ENCODE measurements around the gene GRM8.
"Not testable (repeated sequence)": the region's sequence is repeated elsewhere in the genome, so short reads cannot be mapped to it uniquely, and the experiment has no call there.

The GRM8 gene

DNA sequence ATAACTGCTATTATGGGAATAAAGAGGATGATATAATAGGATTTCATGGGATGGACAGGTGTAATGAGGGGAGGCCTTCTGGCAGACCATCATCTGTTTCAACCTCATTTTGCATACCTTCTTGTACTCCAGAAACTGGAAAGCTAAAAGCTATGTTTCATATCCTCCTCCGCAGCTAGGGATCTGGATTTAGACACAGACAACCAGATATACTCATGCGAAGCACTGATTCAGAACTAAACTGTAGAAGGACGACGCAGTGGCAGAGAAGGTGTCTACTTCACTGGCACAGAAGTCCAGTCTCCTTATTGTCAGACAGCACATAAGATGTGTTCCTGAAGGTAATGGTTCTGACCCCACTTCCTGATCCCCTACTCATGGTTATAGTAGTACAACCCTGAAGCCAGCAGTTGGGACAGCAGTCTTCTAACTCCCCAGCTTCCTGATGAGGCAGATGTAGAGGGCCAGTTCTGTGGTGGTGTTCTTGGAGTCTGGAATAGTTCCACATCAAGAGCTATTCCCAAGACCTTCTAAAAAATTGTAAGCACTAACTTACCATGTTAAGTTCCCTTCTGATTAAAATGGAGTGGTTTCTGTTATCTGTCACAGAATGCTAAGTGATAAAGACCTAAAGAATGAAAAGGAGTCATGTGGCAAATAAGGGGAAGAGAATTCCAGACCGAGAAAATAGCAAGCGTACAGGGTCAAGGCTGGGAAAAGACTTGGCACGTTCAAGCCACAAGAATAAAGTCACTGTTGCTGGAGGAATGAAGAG lies 550.3 kb downstream of the GRM8 start:
- DNase-seq: no peak

DNA sequence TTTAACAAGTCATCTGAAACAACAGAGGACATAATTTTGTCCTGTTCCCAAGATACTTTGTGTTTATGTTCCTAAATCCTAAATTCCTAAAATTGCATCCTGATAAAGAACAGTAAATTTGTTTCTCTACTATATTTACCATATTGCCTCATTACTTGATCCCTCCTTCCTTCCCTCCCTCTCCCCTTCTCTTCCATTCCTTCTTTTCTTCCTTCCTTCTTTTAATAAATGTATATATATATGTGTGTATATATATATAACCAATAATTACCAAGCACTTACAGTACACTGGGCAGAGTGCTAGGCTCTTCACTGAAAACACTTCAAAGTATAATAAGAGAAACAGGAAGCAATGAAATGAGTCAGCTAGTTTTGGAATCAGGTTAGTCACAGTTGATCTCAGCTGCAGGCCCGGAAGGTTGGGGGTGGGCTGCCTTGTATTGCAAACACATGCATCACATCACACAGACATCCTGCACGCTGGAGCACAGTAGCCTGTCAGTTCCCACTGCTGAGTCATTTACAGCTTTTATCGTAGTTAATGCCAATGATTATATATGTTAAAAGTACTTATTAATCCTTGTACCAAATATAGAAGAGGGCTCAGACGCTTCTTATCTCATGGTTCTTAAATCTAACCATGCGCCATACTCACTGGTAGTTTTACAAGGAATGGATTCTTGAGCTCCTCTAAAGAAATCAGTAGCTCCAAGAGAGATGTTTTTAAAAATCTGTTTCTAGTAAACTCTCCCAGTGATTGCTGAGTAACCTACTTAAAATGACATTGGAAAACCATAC lies 551.7 kb downstream of the GRM8 start:
- DNase-seq: peak; percentile 22 to 40

- DNase-seq: no peak
These were observed 553.0 kb downstream of the GRM8 start for GRCh38 chr7:126699707-126700106.

DNA sequence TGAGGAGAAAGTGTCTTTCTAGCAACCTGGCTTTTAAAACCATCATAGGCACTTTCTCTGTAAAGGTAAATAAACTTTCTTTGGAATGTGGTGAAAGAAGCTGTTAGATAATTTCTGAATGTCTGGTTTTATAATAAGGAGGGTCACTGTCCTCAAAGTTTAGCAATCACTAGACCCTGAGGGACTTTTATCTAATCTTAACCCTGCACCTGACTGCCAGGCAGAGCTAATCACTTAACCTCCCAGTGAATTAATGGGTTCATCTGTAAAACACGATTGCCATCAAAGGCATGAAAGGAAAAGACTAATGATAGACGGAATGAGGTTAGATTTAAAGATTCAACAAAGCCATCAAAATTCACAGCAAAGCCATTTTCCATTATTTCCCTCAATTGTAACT lies 553.8 kb downstream of the GRM8 start:
- no peak for DNase-seq

- no peak for DNase-seq
These were observed 554.3 kb downstream of the GRM8 start for GRCh38 chr7:126698446-126698845.

DNA sequence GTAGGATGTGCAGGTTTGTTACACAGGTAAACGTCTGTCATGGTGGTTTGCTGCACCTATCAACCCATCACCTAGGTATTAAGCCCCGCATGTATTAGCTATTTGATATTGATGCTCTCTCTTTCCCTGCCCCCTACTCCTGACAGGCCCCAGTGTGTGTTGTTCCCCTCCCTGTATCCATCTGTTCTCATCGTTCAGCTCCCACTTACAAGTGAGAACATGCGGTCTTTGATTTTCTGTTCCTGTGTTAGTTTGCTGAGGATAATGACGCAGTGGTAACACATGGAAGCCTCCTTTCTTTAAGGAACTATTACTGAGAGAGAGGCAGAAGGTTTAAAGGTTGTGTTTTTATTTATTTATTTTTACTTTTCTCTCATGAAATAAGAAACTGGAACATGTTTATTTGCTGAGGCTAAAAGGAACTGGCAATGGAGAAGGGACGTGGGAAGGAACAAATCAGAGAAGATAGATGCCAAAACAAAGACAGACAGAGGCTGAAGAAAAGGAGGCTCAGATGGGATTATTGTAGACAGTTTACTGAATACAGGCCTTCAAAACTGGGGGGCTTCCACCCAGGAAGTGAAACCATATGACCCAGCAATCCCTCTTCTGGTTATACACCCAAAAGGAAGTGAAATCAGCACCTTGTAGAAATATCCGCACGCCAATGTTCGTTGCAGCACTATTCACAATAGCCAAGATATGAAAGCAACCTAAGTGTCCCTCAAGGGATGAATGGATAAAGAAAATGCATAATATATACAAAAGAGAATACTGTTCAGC lies 556.3 kb downstream of the GRM8 start:
- DNase-seq: no peak

DNA sequence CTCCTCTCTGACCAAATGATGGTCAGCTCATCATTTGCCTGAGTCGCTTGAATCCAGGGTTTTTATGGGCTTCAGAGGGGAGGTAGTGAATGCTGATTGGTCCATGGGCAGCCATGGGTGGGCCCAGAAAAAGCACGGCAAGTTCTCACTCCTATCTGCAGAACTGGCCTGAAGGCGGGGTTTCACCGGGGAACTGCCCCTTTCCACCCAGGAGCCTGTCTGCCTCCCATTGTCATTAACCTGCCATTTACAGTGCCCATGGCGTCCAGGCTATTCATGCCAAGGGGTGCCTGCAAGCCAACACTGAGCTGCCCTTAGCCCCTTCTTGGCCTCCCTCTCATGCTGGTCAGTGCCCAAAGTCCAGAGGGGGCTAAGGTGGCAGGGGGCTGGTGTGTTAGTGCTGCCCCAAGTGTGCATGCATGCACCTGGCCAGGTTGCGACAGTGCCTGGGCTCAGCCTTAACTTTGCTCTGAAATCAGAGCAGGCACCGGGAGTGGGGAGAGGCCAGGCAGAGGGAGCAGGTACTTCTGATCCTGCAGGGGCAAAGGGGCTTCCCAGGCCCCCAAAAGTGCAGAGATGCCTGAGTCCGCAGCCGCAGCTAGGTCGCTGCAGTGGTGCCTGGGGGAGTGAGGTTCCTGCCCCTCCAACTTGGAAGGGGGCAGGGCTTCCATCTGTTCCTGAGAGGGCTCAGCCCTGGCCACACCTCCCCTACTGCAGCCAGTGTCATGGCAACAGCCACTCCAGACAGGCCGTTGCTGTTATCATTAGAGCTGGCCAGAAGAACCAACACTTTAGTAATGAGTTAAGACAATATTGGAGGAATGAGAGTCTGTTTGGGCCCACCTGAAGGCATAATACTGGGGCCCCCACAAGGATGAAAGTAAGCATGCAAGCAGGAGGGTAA lies 561.6 kb downstream of the GRM8 start:
- DNase-seq: no peak

GRCh38 chr7:126690104-126690503 lies 562.6 kb downstream of the GRM8 start:
- DNase-seq: no peak

- DNase-seq: no peak
These were observed 563.7 kb downstream of the GRM8 start for GRCh38 chr7:126689037-126689436.

- no peak for DNase-seq
These were observed 566.3 kb downstream of the GRM8 start for GRCh38 chr7:126686474-126686873.

DNA sequence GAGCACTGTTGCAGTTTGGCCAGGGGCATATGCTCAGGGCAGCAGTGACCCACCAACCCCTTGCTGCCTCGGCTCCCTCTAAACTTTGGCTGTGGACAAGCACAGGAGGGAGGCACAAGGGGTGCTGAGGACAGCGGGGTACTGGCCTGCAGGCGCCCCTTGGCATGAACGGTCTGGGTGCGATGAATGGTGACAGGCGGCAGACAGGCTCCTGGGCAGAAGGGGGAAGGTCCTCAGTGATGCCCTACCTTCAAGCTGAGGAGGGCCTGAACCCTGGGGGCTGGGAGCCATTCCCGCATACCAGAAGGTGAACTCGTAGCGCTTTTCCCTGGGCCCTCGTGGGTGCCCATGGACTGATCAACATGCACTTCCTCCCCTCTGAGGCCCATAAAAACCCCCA lies 567.1 kb downstream of the GRM8 start:
- DNase-seq: no peak

DNA sequence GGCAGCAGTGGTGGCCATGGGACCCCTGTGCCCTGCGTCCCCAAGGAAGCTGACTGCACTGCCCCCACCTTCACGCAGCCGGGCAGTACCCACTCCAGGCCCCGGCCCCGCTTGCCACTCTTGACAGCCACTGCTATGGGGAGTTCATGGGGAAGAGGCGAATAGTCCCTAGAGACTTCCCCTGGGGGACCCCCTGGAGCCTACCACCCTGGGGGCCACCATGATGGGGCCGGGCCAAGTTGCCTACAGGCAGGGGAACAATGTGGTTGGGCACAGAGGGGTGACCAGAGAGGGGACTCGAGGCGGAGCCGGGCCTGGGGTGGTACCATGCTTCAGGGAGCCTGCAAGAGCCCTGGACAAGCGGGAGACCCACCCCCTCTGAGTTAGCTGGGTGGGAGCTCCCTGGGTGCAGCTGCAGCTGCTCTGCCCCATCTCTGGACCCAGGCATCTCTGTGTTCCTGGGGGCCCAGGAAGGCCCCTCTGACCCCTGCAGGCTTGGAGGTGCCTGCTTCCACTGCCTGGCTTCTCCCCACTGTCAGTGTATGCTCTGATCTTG lies 567.6 kb downstream of the GRM8 start:
- DNase-seq: no peak

DNA sequence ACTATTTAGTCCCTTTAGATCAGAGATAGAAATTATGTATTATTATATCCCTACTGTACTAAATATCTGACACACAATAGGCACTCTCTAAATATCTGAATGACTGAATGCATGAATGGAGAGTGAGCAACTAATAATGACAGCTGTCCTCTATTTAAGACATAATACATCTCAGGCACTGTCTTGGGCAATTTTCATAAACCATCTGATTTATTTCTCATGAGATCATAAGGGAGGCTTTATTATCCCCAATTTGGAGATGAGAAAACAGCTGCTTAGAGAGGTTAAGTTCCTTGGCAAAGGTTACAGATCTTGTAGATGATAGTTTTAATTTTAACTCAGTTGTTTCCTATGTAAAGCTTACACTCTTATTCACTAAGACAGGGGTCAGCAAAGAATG lies 570.6 kb downstream of the GRM8 start:
- no peak for DNase-seq

DNA sequence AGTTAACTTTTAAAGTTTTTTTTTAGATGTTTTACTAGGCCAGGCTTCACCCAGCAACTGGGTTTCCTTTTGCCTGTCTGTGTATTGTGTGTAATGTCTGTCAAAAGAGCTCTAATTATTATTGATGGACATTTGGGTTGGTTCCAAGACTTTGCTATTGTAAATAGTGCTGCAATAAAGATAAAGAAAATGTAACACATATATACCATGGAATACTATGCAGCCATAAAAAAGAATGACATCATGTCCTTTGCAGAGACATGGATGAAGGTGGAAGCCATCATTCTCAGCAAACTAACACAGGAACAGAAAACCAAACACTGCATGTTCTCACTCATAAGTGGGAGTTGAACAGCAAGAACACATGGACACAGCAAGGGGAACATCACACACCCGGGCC lies 584.0 kb downstream of the GRM8 start:
- DNase-seq: not testable (repeated sequence)

DNA sequence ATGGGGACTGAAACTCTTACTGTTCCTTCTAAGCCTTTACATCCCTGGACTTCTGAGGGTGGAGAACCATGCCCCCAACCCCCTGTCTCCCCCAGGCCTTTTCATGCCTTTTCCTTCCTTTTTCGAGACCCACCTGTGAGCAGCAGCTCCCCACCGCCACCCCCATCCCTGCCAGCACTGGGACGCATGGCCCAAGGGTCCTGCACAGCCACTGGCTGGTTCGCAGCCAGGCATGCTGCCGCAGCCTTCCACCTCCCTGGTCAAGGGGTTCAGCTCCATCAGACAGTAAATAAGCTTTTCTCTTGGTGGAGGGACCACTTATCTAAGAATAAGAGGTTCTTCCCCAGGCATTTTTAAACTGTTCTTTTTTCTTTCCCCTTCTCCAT lies 584.4 kb downstream of the GRM8 start:
- no peak for DNase-seq

DNA sequence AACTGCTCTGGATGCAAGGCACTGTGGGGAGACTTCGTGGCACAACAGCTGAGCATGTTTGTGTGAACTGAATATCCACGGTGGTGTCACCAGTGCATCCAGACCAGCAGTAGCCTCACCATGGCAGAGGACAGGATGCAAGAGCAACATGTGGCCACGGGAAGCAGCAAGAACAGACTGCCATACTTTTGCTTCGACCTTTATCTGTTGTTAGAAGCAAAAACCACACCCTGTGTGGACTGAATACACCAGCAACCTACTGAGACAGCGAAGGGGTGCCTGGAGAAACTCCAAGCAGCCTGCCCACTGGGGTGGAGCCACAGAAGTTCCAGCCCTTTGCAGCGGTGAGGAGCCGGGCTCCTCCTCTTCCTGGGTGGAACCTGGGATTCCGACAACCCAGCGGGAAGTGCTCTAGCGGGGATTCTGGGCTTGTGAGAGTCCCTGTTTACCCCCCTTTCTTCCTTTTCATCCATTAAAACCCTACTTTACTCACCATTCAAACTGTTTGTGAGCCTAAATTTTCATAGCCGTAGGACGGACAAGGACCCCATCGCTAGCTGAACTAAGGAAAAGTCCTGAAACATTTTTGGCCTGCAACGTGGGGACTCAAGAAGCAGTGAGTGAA lies 584.9 kb downstream of the GRM8 start:
- no peak for DNase-seq

GRCh38 chr7:126662856-126663255 lies 589.9 kb downstream of the GRM8 start:
- no peak for DNase-seq

- DNase-seq: no peak
These were observed 593.6 kb downstream of the GRM8 start for GRCh38 chr7:126659124-126659523.

GRCh38 chr7:126658684-126659083 lies 594.1 kb downstream of the GRM8 start:
- no peak for DNase-seq

GRCh38 chr7:126657599-126658358 lies 595.0 kb downstream of the GRM8 start:
- DNase-seq: no peak

DNA sequence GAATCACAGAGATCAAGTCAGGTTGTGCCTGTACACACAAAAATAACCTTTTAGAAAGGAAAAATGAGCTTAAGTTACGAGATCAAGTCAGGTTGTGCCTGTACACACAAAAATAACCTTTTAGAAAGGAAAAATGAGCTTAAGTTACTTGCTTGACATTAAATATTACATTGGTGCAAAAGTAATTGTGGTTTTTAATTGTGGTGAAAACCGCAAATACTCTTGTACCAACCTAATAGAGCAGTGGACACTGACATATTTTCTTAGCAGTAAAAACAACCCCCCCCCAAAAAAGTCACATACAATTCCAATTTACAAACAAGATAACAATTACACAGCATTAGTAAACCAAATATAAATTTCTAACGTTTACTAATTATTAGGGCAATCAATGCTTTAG lies 595.6 kb downstream of the GRM8 start:
- DNase-seq: no peak
